Gastrocnemius medialis (tissue), 4 donors: ENCODE data around the gene GCDH.

Source experiments
- CTCF ChIP-seq, 5 experiments: fragments of 450-650 bp in 3 of 5; fragments of 200-600 bp in 2 of 5; sonication (generic) in 2 of 5; IDR thresholded peaks in 4 of 5; conservative IDR thresholded peaks in 1 of 5; 1 replicate in 4 of 5; 2 replicates in 1 of 5; pipeline ENCODE4 v1.5.1; 2016 to 2019; ENCODE audit warnings: antibody characterized with exemption in 5 of 5, mild to moderate bottlenecking in 3 of 5, moderate library complexity in 3 of 5
- POLR2A ChIP-seq, 2 donors: fragments of 450-650 bp; IDR thresholded peaks; one replicate each; pipeline ENCODE4 v1.6.1; 2017; ENCODE audit warnings: antibody characterized with exemption in 2 of 2, mild to moderate bottlenecking in 2 of 2, moderate library complexity in 2 of 2

GRCh38 chr19:12856653-12857052 is 34.3 kb upstream of the GCDH start:
- TF ChIP-seq CTCF (IDR thresholded peaks at IDR 0.05 in 4 of 5, conservative IDR thresholded peaks at IDR 0.05 in 1 of 5) (no peak), POLR2A (IDR thresholded peaks at IDR 0.05) (no peak)
